Measurements from ENCODE around the gene ZNF532. TPM values are rescaled to one million over a fixed set of nuclear protein-coding genes. Genes with fewer than 3 reads are reported as not detected.

ZNF532 gene
- total RNA-seq, 1 donor from 2014 or later = 0.96 TPM

DNA sequence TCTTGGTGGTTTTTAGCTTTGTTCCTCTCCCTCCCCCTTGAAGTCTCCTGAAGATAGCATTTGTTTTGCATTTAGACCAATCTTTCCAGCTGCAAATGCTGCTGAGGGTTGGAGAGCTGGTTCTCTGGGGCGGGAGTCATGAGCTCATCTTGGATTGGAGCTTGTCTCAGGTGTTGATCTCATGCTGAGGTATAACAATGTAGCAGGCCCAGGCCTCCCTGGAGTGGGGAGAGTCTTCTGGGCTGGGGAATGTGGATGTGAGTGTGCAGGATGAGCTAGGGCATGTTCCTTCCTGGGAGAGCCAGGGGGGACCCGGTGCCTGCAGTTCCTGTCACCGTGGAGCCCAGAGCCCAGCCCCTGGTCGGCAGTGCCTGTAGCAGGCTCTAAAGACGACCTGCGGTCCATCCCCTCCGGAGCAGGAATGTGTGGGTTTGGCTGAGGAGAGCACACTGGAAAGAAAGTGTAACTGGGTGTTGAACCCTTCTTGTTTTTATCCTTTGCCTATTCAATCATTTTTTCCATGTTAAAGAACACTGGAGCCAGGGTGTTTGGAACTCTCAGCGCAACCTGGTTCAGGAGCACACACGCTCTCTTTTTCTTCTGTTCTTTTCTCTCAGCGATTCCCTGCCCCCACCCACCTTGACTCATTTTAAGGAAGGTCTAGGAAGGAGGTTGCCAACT, 2.7 kb downstream of the ZNF532 start:
- intact Hi-C loops (cut with micrococcal nuclease) = no loop called here

DNA sequence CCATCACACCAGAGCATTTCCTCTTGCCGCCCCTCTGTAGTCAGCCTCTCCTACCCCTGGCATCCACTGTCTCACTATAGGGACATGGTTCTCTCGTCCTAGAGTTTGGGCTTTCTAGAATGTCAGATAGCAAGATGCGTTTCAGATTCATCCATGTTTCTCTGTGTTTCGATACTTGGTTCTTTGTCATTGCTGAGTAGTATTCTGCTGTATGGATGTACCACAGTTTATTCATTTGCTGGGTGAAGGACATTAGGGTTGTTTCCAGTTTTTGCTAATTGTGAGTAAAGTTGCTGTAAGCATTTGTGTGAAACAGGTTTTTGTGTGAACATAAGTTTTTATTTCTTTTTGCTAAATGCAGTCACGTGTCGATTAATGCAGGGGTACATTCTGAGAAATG, 3.8 kb downstream of the ZNF532 start:
- intact Hi-C loops (cut with micrococcal nuclease) = no loop called here

DNA sequence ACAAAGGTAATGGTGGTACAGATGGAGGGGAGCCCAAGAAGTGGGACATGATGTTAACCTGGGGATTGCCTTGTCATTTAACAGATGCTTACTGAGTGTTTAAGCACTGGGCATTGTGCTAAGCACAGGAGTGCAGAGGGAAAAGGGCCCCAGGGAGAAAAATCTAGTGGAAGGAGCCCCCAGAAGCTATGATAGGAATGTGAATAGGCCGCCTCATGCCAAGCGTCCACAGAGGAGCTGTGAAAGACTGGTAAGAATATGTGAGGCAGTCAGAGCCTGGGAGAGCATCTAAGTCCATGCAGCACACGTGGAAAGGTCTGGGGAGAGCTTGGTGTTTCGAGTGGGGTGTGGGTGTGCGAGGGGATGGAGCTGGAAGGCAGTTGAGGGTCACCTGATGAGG, 5.5 kb downstream of the ZNF532 start:
- intact Hi-C loops (cut with micrococcal nuclease) = no loop called here

DNA sequence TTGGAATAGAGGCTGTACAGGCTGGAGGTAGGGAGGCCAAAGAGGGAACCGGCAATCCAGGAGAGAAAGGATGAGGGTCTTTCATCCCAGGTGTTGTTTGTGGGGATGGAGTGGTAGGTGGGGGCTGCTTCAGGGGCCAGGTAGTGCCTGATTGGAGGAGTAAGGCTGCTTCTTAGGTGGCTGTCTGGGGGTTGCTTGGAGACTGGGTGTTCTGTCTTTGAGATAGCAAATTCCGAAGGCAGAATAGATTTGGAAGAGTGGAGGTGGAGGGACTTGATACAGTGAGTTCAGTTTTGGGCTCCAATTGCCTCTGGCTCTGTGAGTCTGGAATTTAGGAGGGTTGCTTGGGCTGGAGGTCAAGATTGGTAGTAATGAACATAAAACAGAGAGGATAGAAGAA, 5.9 kb downstream of the ZNF532 start:
- intact Hi-C loops (cut with micrococcal nuclease) = no loop called here

DNA sequence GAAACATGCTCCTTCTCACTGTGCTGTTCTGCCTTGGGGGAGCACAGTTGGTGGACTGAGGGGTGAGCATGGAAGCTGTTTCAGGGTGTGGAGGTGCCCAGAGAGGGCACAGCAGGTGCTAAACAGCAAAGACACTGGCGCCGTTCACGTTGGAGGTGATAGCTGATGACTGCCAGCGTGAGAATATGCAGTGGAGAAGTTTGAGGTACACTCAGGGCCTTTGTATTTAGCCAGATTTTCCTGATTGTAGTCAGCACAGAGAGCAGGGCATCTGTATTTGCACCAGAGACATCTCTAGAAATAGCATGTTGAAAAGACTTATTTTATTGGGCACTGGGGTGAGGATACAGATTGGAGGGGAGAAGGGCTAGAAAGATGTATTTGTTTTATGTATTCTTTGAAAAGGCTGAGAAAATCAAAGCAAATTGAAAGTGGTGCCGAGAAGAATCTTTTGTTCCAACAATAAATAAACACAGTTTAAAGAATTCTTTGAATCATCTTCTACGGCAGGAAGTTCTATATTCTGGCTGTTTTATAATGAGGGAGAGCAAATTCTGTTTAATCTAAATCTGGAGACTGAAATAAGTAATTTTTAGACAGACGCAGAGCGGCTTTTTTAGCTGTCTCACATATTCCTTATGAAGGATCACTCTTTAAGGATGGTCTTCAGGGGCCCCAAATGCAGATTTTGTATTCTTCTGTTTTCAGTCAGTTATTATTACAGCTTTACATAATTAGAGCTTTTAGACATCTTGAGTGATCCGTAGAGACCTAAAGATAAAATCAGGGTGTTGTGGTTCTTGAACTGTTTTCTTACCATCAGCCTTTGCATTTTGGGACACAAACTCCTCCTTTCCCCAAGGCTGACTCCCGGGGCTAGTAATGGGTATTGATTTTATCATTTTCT, 7.1 kb downstream of the ZNF532 start:
- intact Hi-C loops (cut with micrococcal nuclease) = no loop called here

DNA sequence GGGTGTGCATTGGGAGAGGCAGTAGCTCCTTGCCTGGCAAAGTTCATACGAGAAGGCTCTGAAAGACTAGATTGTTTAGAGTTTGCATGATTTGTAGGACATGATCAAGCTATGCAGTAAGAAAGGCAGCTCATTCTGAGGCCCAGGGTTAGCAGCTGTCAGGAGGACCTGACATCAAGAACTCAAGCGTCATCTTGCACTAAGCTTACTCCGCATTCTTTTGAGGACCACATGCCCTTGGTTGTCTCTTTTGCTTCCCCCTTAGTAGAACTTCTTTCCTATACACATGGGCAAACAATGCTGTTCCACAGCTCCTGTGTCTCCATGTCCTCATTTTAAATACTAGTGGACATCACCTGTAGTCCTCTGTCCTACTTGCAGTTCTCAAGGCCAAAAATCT, 14.0 kb downstream of the ZNF532 start:
- intact Hi-C loops (cut with micrococcal nuclease) = no loop called here

DNA sequence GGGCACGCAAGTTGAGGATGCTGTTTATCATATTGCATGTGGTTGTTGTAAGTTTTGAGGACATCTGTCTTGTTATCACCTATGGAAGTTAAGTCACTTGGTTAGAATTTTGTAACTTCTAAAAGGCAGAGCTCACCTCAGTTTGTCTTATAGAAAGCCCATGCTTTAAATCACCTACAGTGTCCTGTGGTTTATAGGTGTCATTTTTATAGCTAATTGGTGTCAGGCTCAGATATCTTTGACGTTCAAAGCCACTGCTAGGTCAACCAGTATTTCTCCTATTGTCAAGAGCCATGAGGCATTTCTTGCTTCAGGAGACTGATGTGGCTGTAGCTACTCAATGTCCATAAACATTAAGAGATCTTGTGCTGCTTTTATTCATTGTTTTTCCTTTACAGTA, 16.8 kb downstream of the ZNF532 start:
- intact Hi-C loops (cut with micrococcal nuclease) = no loop called here

DNA sequence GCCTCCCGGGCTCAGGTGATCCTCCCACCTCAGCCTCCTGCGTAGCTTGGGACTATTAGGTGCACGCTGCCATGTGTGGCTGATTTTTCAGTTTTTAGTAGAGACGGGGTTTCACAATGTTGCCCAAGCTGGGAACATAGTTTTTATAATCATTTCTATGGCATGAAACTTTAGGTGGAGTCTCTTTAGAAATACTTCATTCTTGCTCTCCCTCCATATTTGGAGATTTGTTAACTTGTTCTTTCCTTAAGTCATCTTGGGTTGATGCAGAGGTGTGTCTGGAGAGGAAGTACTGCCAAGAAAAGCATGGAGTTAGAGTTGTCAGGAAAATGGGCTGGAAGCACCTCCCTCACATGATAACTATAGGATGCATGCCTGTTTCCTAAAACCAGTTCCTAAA, 17.4 kb downstream of the ZNF532 start:
- intact Hi-C loops (cut with micrococcal nuclease) = no loop called here

DNA sequence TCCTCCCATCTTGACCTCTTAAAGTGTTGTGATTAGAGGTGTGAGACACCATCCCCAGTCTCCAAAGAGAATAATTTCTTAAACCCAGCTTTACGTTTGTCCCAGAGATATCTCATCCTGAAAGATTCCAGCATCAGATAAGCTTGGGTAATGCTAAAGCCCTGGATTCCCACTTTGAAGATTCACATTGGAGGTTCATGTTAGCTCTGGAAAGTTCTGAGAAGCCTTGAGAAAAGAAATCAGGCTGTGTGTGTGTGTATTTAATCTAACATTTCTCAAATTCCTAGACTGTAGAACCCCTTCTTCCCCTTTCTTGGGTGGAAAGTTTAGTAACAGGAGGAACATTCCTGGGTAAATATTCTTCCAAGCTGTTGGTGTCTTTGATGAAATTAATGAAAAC, 18.0 kb downstream of the ZNF532 start:
- intact Hi-C loops (cut with micrococcal nuclease) = no loop called here

DNA sequence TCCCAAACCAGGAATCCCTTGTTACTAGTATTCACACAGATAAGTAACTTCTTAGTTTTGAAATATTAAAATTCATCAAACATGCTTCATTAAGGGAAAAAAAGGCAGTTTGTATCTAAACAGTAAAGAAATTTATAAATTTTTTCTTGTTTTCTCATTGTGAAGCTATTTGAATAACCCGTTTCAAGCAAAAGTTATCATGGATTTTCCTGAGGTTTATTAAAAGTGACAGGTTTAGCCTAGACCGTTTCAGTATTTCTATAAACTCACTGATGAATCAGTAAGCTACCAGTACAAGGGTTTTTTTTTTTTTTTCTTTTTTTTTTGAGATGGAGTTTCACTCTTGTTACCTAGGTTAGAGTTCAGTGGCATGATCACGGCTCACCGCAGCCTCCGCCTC, 20.0 kb downstream of the ZNF532 start:
- intact Hi-C loops (cut with micrococcal nuclease) = no loop called here

DNA sequence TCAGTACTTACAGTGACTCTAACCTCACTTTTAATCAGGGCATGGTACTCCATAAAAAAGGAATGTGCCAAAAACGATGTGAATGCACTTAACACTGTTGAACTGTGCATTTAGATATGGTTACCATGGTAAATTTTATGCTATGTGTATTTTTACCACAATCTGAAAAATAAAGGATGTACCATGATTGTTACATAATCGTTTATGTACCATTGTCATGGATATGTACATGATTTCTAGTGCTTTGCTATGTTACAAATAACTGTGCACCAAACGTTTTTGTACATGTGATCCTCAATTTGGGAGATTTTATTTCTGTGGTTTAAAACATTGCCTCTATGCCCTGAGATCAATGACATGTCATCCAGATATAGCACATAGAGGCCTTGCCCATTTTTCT, 21.8 kb downstream of the ZNF532 start:
- intact Hi-C loops (cut with micrococcal nuclease) = no loop called here

DNA sequence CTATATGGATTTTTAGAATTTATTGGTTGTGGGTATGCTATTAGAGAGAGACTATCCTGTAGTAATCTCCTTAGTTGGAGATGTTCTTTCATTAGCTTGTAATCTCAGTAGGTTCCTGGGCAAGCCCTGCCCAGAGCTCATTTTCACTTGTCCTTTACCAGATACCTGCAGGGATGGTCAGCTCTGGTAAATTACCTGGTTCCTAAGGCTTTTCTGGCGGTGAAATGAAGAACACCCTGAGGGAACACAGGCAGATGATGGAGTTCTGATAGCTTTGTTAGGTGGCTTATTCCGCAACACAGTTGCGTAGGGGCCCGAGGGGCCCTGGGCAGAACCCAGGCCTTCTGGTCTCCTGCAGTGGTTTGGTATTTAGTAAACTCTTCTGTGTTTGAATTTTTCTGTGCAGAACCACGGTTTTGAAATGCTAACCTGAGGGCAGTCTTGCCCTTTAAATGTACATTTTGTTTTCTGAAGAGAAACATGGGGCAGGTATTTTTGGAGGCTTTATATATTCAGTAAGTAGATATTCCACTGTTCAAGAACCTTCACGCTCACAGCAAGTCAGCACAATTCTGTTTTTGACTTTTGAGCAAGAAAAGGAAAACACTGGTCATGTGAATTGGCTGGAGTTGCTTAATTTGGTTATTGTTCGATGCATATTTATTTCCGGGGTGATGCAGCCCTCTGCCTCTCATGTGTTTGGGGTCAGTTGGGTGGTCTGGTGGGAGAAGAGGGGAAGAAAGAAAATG, 22.4 kb downstream of the ZNF532 start:
- intact Hi-C loops (cut with micrococcal nuclease) = no loop called here

DNA sequence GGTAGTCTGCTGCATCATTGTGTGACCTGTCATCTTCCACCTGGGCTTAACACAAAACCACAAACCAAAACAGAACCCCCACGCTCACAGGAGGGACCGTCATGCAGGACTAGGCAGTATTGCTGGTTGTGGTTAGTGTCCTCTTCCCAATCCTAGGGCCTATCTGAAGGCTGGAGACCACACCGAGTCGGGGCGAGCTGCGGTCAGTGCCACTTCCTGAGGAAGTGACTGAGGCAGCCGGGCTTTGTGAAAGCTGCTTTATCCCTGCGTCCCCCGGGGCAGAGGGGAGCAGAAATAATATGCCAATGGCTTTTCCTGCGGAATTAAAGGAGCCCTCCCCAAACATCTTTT, 22.9 kb downstream of the ZNF532 start:
- intact Hi-C loops (cut with micrococcal nuclease) = no loop called here

DNA sequence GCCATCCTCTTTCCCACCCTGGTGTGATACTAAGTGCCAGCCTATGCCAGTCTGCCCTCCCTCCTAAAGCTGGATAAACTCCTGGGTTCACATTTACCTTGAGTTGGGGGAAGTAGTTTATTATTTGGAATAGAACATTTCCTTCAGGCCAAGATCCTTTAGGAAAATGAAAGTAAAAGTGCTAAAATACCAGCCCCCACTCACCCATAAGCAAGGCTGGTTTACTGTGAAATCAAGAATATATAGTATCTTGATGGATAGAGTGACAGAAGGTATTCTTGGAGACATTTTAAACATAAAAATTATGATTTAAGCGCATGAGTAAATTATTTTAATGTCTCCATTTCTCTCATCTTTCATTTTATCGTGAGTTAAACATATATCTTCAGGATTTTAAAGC, 27.1 kb downstream of the ZNF532 start:
- intact Hi-C loops (cut with micrococcal nuclease) = no loop called here

DNA sequence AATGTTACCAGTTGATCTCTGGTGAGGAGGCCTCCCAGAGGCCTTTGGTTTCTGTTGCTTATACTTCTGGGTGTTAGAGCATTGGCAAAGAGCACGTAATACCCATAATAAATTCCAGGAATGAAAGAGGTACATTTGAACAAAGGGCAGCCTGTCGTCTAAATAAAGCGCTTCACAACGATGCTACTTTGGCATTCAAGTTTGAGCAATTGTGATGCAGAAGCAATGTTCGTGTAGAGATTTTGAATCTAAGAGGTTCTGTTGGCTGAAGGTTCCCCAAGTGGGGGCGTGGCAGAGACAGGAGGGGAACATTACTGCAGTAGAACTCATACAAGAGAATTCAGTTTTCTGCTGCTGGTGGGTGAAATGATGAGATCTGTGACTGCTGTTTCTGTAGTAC, 27.8 kb downstream of the ZNF532 start:
- intact Hi-C loops (cut with micrococcal nuclease) = no loop called here

DNA sequence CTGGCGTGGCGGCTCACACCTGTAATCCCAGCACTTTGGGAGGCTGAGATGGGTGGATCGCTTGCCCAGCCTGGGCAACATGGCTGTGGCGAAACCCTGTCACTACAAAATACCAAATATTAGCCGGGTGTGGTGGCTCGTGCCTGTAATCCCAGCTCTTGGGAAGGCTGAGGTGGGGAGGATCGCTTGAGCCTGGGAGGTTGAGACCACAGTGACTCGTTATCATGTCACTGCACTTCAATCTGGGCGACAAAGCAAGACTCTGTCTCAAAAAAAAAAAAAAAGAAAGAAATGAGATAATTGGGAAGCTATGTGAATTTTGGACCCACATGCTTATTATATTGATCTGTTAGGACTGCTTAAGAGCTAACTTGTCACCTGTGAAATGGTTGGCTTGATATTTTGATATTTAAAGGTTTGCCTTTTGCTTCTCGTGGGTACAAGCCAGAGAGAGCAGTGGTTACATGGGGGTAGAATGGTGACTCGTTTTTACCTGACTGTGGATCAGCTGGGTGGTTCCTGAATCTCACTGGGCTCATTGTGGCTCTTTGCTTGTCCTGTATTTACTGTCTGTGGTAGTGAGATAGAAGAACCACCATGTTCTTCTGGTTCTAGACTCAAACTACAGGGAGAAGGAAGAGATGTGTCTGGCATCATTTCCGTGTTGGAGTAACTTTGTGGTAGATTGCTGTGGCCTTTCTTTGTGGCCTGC, 28.9 kb downstream of the ZNF532 start:
- intact Hi-C loops (cut with micrococcal nuclease) = no loop called here

DNA sequence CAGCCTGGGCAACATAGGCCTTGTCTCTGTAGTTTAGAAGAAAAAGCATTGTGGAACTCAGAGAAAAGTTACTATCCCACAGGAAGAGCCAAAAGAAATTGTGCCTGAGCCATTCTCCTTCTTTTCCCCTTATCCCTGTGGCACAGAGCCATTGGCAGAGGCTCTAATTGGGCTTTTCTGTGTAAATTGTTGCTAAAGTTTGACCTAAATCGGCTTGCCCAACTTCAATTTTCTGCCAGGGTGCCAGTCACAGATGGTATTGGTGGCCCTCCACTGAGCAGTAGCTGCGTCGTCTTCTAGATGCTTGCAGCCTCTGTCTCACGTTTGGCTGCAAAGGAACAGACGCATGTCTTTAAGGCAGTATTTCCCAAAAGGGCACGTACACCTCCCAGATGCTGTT, 30.3 kb downstream of the ZNF532 start:
- intact Hi-C loops (cut with micrococcal nuclease) = no loop called here

DNA sequence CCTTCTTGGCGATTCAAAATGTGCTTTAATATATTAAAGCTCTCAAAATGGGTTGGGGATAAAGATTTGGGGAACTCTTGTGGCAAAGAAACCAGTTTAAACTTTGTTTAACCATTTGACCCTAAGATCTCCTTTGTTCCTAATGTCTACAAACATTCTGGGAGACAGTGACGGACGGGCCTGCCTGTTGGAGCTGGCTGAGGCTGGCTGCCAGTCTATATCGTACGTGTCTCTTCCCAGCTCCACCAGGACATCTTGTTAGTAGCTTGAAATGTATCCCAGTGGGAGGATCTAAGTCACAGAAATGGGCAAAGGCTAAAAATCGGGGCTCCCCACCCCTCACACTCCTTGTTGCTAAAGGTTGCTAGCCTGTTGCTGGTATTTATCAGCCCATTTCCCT, 30.7 kb downstream of the ZNF532 start:
- intact Hi-C loops (cut with micrococcal nuclease) = no loop called here

DNA sequence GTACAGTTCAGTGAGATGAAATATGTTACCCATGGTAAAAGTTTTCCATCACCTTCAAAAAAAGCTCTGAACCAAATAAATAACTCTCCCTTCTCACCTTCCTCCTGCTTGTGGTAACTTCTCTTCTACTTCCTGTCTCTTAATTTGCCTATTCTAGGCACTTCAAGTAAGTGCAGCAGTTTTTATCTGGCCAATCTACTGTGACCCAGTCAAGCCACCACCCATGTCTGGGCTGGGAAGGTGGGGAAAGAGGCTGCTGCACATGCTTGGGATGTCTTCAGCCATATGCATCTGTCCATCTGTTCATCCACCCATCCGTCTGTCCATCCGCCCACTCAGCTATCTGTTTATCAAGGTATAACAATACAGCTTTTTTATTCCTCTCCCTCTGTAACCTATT, 31.6 kb downstream of the ZNF532 start:
- intact Hi-C loops (cut with micrococcal nuclease) = no loop called here

DNA sequence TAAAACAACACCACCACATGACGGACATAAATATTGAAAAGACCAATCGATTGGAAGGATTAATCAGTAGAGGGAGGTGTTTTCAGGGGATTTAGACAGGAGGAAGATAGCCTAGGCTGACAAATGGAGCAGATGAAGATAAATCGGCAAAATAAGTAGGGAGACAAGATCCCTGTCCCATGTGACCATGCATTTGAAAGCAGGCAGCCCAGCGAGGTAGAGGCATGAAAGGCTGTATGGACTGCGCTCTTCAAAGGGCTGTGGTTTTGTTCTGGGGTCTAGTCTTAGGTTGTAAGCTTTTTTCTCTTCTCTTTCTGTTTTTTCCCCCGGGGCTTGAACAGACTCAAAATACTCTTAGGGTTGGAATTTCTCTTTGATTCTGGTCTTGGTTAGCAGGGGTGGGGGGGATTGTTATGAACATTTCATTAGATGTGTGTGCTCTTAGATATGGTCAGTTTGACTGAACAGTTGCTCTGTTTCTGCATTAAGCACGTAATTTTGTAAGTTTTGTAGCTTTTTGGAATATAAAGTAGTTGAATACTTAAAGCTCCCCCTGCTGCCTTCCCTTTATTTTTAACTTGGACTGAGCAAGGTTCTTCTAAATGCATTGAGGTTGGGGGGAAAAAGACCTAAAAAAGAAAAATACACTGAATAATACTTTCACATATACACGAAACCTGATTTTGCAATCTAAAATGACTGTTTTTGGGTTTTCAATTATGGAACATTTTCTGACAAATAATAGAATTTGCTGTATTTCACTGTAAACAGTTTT, 32.2 kb downstream of the ZNF532 start:
- intact Hi-C loops (cut with micrococcal nuclease) = no loop called here

Measured in T-helper 1 cell treated with Interleukin-12 subunit alpha and Interleukin-12 subunit beta and Interleukin-4 antibody, amounts not matched to agents 30 ng/mL and 1 ng/mL, for 36 hours (primary cell).